Mammary epithelial cell (primary cell): Measurements from ENCODE around the gene CRIM1.

Experiments used
- CTCF ChIP-seq, 2 donors: IDR thresholded peaks in 1 of 2; conservative IDR thresholded peaks in 1 of 2; 2 replicates each; pipeline ENCODE4 v1.5.1; 2011 to 2012; ENCODE audit warnings: inconsistent platforms in 2 of 2, low read length in 2 of 2, mild to moderate bottlenecking in 2 of 2, control low read depth in 1 of 2, low read depth in 1 of 2; ENCODE audit not compliant: insufficient read depth in 1 of 2; ENCODE audit errors: extremely low read depth in 1 of 2
- EZH2 ChIP-seq: IDR thresholded peaks from 2 replicates; pipeline ENCODE4 v1.6.1; 2012; ENCODE audit warnings: low read length, inconsistent platforms, borderline replicate concordance

GRCh38 chr2:36562240-36562639 is 206.7 kb downstream of the CRIM1 start:
- TF ChIP-seq CTCF (conservative IDR thresholded peaks at IDR 0.05 in 1 of 2, IDR thresholded peaks at IDR 0.05 in 1 of 2; ENCODE audit: extremely low read depth in 1 of 2, insufficient read depth in 1 of 2, low read depth in 1 of 2, low read length in 2 of 2): no peak
- TF ChIP-seq EZH2: no peak
